HEK293 (cell line): ENCODE measurements around the gene FBXO5.
A peak's percentile ranks its signal among the peaks of the same experiment; 100 is the strongest.

Source experiments
- CTCF ChIA-PET: fragments of 350-600 bp; formaldehyde crosslinking; extraction: SDS; loops from one replicate; lab custom pipeline; 2021; ENCODE audit warnings: antibody characterized with exemption; lab: Yijun Ruan, JAX
- POLR2A ChIA-PET: fragments of 300-600 bp; formaldehyde crosslinking; extraction: SDS; loops from one replicate; lab custom pipeline; 2020; ENCODE audit warnings: antibody characterized with exemption, inconsistent platforms; lab: Yijun Ruan, JAX
- H3K27ac ChIP-seq: fragments of 200-500 bp; sonication (Bioruptor generic); 2 replicates; pipeline ENCODE4 v1.5.1; 2014; ENCODE audit warnings: low read depth, low read length, control low read depth, inconsistent platforms; ENCODE audit errors: extremely low read depth
- H3K36me3 ChIP-seq, 2 experiments: fragments of 200-500 bp in 1 of 2; sonication (Bioruptor generic) in 1 of 2; 1 replicate in 1 of 2; 2 replicates in 1 of 2; pipeline ENCODE4 v1.5.1; 2014 to 2017; ENCODE audit warnings: inconsistent platforms in 2 of 2, low read length in 2 of 2; ENCODE audit not compliant: control insufficient read depth in 2 of 2, insufficient read depth in 1 of 2
- H3K4me1 ChIP-seq: fragments of 200-500 bp; sonication (Bioruptor generic); 2 replicates; pipeline ENCODE4 v1.5.1; 2014; ENCODE audit warnings: mild to moderate bottlenecking, low read length, inconsistent platforms; ENCODE audit not compliant: control insufficient read depth, insufficient read depth
- H3K4me3 ChIP-seq: 2 replicates; pipeline ENCODE4 v1.5.1; 2011; ENCODE audit warnings: low read depth, mild to moderate bottlenecking, control low read depth, low read length, moderate library complexity
- H3K9me3 ChIP-seq: fragments of 200-500 bp; sonication (Bioruptor generic); 2 replicates; pipeline ENCODE4 v1.5.1; 2014; ENCODE audit warnings: low read depth, low read length, inconsistent platforms; ENCODE audit not compliant: control insufficient read depth, insufficient read depth
- SCRT2 ChIP-seq: fragments of 450-650 bp; formaldehyde crosslinking; IDR thresholded peaks from 2 replicates; pipeline ENCODE4 v1.5.1; 2016; ENCODE audit warnings: missing biosample characterization, missing genetic modification characterization
- ZBTB17 ChIP-seq: fragments of 450-650 bp; formaldehyde crosslinking; IDR thresholded peaks from 2 replicates; pipeline ENCODE4 v1.5.1; 2016; ENCODE audit warnings: missing biosample characterization, missing genetic modification characterization
- ZBTB7A ChIP-seq: fragments of 450-650 bp; formaldehyde crosslinking; IDR thresholded peaks from 2 replicates; pipeline ENCODE4 v1.5.1; 2016; ENCODE audit warnings: low read depth, missing biosample characterization, missing genetic modification characterization
- ZBTB8A ChIP-seq: fragments of 450-650 bp; formaldehyde crosslinking; IDR thresholded peaks from 2 replicates; pipeline ENCODE4 v1.5.1; 2016; ENCODE audit warnings: missing biosample characterization, missing genetic modification characterization
- ZIC2 ChIP-seq: fragments of 450-650 bp; formaldehyde crosslinking; IDR thresholded peaks from 2 replicates; pipeline ENCODE4 v1.5.1; 2016; ENCODE audit warnings: missing biosample characterization, missing genetic modification characterization
- ZNF10 ChIP-seq: fragments of 450-650 bp; formaldehyde crosslinking; IDR thresholded peaks from 2 replicates; pipeline ENCODE4 v1.5.1; 2017; ENCODE audit warnings: missing biosample characterization, missing genetic modification characterization
- ZNF202 ChIP-seq: fragments of 450-650 bp; formaldehyde crosslinking; IDR thresholded peaks from 2 replicates; pipeline ENCODE4 v1.5.1; 2016; ENCODE audit warnings: missing biosample characterization, missing genetic modification characterization, borderline replicate concordance
- ZNF223 ChIP-seq: fragments of 450-650 bp; formaldehyde crosslinking; IDR thresholded peaks from 2 replicates; pipeline ENCODE4 v1.5.1; 2016; ENCODE audit warnings: missing biosample characterization, missing genetic modification characterization
- ZNF266 ChIP-seq: fragments of 450-650 bp; formaldehyde crosslinking; IDR thresholded peaks from 2 replicates; pipeline ENCODE4 v1.5.1; 2016; ENCODE audit warnings: missing biosample characterization, missing genetic modification characterization, low read depth
- ZNF302 ChIP-seq: fragments of 450-650 bp; formaldehyde crosslinking; IDR thresholded peaks from 2 replicates; pipeline ENCODE4 v1.5.1; 2016; ENCODE audit warnings: missing biosample characterization, missing genetic modification characterization, low read depth
- ZNF394 ChIP-seq: fragments of 450-650 bp; formaldehyde crosslinking; IDR thresholded peaks from 2 replicates; pipeline ENCODE4 v1.5.1; 2016; ENCODE audit warnings: missing biosample characterization, missing genetic modification characterization, mild to moderate bottlenecking, moderate library complexity, borderline replicate concordance
- ZNF416 ChIP-seq: fragments of 450-650 bp; formaldehyde crosslinking; IDR thresholded peaks from 2 replicates; pipeline ENCODE4 v1.5.1; 2016; ENCODE audit warnings: missing biosample characterization, missing genetic modification characterization
- ZNF629 ChIP-seq: fragments of 450-650 bp; formaldehyde crosslinking; IDR thresholded peaks from 2 replicates; pipeline ENCODE4 v1.5.1; 2017; ENCODE audit warnings: missing biosample characterization, missing genetic modification characterization
- ZNF76 ChIP-seq: fragments of 450-650 bp; formaldehyde crosslinking; IDR thresholded peaks from 2 replicates; pipeline ENCODE4; 2016; ENCODE audit warnings: low read depth, missing biosample characterization, missing genetic modification characterization, borderline replicate concordance
- TF ChIP-seq, protein P1 (sequence below): fragments of 450-650 bp; formaldehyde crosslinking; IDR thresholded peaks from 2 replicates; pipeline ENCODE4 v1.5.1; 2016; ENCODE audit warnings: missing biosample characterization, missing genetic modification characterization, low read depth
- TF ChIP-seq, protein P2 (sequence below): fragments of 450-650 bp; formaldehyde crosslinking; IDR thresholded peaks from 2 replicates; pipeline ENCODE4 v1.5.1; 2016; ENCODE audit warnings: missing biosample characterization, missing genetic modification characterization
- TF ChIP-seq, protein P3 (sequence below): fragments of 450-650 bp; formaldehyde crosslinking; conservative IDR thresholded peaks from 2 replicates; pipeline ENCODE4 v1.5.1; 2016; ENCODE audit warnings: low read depth, missing biosample characterization, missing genetic modification characterization
- TF ChIP-seq, protein P4 (sequence below): fragments of 450-650 bp; formaldehyde crosslinking; IDR thresholded peaks from 2 replicates; pipeline ENCODE4 v1.5.1; 2016; ENCODE audit warnings: missing biosample characterization, missing genetic modification characterization

FBXO5 gene

DNA sequence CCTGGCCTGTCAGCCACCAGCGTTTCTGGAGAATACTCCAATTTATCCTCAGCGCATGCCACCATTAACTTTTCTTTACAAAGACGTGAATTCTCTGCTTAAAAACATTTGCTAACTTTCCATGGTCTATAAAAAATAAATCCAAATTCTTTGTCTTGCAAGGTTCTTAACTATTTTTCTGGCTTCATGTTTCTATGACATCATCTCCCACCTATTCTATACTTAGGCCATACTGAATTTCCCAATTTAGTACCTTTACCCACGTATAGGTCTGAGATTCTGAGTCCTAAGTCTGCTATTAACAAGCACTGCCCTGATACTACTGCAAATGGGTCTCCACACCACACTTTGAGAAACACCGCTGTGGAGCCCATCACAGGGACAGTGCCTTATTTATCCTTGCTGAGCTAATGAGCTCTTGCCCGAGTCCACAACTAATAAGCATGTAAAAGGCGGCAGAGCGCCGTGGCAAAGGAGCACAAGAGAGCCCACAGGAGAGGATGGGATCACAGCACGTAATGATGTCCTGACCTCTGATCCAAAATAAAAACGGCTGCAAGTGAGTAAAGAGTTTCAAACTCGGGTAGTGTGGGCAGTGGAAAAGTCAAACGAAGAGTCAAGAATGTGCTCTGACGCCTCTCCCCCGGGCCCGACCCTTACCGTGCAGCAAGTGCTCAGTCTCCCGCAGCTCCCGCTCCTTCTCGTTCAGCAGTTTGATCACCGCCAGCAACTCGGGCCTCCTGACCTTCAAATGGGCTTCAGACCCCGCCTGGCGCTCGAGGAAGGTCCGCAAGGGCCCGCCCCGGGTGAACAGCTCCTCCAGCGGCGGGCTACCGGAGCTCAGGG is 19.1 kb upstream of the FBXO5 start:
- CTCF ChIA-PET, result no interaction called here
- Histone ChIP-seq H3K9me3 (no peaks in the 10 kb centered on the region), H3K4me3 (peak overlapping the region; percentile 83), H3K4me1 (no peaks in the 10 kb centered on the region), H3K27ac (peak overlapping the region; percentile 62), H3K36me3 (peaks cover 12 to 35% of the 10 kb centered on the region in 2 experiments; a peak in 2 of 3 replicates)
- TF ChIP-seq ZNF10 (no peak), ZNF223 (no peak), ZBTB17 (tag by site-specific recombination) (peak; percentile 27; the same call in 1 of the 2 replicates), ZNF416 (tag by site-specific recombination) (no peak), ZBTB8A (no peak), ZIC2 (tag by site-specific recombination) (no peak), ZNF76 (tag by site-specific recombination) (no peak), ZNF266 (tag by site-specific recombination) (no peak), ZNF629 (tag by site-specific recombination) (peak; percentile 63), ZNF302 (tag by site-specific recombination) (no peak), ZNF394 (tag by site-specific recombination) (no peak), ZBTB7A (tag by site-specific recombination) (no peak), SCRT2 (no peak), ZNF202 (no peak)
- TF ChIP-seq, protein P1, sequence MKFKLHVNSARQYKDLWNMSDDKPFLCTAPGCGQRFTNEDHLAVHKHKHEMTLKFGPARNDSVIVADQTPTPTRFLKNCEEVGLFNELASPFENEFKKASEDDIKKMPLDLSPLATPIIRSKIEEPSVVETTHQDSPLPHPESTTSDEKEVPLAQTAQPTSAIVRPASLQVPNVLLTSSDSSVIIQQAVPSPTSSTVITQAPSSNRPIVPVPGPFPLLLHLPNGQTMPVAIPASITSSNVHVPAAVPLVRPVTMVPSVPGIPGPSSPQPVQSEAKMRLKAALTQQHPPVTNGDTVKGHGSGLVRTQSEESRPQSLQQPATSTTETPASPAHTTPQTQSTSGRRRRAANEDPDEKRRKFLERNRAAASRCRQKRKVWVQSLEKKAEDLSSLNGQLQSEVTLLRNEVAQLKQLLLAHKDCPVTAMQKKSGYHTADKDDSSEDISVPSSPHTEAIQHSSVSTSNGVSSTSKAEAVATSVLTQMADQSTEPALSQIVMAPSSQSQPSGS (tag by site-specific recombination), result peak; percentile 94
- TF ChIP-seq, protein P2, sequence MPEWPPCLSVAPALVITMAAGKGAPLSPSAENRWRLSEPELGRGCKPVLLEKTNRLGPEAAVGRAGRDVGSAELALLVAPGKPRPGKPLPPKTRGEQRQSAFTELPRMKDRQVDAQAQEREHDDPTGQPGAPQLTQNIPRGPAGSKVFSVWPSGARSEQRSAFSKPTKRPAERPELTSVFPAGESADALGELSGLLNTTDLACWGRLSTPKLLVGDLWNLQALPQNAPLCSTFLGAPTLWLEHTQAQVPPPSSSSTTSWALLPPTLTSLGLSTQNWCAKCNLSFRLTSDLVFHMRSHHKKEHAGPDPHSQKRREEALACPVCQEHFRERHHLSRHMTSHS (tag by site-specific recombination), result no peak
- TF ChIP-seq, protein P3, sequence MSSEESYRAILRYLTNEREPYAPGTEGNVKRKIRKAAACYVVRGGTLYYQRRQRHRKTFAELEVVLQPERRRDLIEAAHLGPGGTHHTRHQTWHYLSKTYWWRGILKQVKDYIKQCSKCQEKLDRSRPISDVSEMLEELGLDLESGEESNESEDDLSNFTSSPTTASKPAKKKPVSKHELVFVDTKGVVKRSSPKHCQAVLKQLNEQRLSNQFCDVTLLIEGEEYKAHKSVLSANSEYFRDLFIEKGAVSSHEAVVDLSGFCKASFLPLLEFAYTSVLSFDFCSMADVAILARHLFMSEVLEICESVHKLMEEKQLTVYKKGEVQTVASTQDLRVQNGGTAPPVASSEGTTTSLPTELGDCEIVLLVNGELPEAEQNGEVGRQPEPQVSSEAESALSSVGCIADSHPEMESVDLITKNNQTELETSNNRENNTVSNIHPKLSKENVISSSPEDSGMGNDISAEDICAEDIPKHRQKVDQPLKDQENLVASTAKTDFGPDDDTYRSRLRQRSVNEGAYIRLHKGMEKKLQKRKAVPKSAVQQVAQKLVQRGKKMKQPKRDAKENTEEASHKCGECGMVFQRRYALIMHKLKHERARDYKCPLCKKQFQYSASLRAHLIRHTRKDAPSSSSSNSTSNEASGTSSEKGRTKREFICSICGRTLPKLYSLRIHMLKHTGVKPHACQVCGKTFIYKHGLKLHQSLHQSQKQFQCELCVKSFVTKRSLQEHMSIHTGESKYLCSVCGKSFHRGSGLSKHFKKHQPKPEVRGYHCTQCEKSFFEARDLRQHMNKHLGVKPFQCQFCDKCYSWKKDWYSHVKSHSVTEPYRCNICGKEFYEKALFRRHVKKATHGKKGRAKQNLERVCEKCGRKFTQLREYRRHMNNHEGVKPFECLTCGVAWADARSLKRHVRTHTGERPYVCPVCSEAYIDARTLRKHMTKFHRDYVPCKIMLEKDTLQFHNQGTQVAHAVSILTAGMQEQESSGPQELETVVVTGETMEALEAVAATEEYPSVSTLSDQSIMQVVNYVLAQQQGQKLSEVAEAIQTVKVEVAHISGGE (tag by site-specific recombination), result no peak
- TF ChIP-seq, protein P4, sequence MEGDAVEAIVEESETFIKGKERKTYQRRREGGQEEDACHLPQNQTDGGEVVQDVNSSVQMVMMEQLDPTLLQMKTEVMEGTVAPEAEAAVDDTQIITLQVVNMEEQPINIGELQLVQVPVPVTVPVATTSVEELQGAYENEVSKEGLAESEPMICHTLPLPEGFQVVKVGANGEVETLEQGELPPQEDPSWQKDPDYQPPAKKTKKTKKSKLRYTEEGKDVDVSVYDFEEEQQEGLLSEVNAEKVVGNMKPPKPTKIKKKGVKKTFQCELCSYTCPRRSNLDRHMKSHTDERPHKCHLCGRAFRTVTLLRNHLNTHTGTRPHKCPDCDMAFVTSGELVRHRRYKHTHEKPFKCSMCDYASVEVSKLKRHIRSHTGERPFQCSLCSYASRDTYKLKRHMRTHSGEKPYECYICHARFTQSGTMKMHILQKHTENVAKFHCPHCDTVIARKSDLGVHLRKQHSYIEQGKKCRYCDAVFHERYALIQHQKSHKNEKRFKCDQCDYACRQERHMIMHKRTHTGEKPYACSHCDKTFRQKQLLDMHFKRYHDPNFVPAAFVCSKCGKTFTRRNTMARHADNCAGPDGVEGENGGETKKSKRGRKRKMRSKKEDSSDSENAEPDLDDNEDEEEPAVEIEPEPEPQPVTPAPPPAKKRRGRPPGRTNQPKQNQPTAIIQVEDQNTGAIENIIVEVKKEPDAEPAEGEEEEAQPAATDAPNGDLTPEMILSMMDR (tag by site-specific recombination), result 0 out of 2 replicates have a peak, but pooled peaks have one; percentile 26
- POLR2A ChIA-PET, result interaction anchor here (0.6 to 5.0 kb wide), 4 partner anchors 11 to 24 kb away, joined by 3 to 55 read pairs (median 3); partner anchors contain the start of gene FBXO5
